HG03469 (cell line): ENCODE results near the gene ERC1.

Source experiments
- ATAC-seq: cut with Tn5 transposase; IDR thresholded peaks from one replicate; pipeline ENCODE4 v1.9.1; 2021; ENCODE audit warnings: mild to moderate bottlenecking, moderate library complexity, moderate number of reproducible peaks; ENCODE audit not compliant: unreplicated experiment

The ERC1 gene

DNA sequence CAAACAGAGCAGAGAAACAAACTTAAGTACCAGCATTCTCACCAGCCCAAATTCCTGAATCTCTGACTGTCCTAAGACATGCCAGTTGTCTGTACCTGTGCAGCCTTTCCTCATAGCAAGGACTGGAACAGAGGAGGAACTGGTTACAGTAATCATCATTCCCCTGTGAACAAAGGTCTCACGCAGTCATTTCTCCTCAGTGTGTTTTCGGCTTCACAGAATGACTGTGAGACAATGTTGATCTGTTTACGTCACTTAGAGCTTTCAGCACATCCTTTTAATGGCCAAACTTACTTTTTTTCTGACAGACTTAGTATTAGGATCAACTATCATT, 434.3 kb downstream of the ERC1 start:
- ATAC-seq = no peak

DNA sequence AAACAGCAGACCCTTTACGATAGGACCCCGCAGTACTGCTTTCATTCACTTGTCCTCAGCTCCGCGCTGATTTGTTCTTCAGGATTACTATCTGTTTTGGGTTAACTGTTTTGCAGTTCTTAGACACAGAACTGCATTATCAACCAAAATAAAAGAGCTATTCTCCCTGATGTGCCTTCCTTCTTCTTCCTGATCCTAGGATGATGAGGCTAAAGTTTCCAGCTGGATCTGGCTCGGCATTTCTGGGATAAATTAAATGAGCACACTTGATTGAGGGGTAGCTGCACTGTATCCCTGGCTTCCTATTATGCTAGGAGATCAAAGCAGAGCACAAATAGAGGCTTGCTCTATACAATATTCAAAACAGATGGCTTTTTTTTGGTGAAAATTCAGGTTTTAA, 437.6 kb downstream of the ERC1 start:
- ATAC-seq = no peak

DNA sequence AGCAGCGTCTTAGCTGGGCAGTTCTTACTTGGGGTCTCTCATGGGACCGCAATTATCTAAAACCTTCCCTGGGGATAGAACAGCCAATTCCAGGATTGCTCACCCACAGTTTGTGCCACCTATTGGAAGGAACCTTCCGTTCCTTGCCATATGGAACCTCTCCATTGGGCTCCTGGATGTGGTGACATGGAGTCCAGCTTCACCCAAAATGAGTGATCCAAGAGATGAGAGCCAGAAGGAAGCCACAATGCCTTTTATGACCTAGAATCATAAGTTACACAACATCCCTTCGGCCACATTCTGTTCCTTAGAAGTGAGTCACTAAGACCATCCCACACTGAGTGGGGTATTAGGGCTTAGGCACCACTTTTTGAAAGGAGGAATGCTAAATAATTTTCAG, 439.0 kb downstream of the ERC1 start:
- no peak for ATAC-seq

DNA sequence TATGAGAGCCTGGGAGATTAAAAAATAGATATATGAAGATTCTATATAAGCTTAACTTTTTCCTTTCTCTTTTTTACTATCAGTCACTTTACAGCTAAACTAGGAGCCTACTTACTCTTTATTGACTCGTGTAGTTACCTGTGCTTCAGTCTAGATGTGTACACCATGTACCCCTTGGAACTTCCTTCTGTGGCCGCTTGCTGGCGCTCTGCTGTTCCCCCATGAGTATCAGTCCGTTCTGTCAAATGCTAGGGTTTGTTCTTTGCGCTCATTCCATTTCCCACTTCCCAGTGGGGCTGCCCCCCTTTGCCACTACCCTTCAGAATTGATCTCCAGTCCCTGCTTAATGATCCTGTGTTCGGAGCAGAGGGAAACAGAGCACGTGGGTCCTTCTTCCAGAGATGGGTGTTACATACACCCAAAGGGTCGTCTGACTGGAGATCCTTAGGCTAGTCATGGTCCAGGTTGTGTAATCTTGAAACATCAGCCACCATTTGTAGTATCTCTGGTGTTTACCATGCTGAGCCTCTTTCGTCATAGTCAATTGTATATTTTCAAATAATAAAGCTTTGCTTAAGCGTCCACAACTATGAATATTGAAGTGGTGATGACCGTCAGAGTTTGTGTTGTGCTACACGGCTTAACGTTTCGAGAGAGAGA, 443.4 kb downstream of the ERC1 start:
- no peak for ATAC-seq

DNA sequence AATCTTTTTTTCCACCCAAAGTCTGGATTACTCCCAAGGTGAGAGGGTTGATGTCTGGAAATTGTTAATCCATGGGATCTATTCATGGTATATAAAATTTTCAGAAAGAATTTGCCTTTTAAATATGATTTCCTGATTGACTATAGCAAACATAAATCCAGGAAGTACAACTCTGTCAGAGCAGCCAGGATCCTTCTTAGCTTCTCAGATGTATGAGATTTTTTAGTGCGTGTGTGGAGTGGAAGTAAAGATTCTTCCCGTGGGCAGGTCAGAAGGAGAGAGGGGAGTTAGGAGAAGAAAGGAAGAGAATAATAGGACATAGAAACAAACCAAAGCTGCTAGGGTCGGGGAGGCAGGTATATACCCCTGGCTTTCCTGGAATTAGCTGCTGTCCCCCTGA, 444.0 kb downstream of the ERC1 start:
- no peak for ATAC-seq

DNA sequence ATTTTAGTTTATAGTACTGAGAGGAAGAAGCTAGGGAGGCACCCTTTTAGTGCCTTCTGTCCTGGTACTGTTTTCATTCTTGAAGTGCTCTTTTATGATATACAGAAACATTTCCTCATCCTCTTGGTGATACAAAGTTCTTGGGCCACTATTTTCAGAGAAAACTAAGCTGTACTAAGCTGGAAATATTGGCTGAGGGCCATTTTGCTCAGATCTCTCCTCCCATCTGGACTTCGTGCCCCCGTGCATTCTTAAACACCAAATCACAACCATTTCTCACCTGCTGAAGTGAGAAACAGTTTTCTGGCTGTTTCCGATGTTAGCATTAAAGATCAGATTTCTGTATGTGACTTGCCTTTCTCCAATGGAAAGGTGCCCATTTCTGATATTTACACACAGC, 444.4 kb downstream of the ERC1 start:
- no peak for ATAC-seq

- ATAC-seq = no peak
Measured at GRCh38 chr12:1436015-1436414, 445.0 kb downstream of the ERC1 start.

- no peak for ATAC-seq
Measured at GRCh38 chr12:1436981-1437380, 446.0 kb downstream of the ERC1 start.

DNA sequence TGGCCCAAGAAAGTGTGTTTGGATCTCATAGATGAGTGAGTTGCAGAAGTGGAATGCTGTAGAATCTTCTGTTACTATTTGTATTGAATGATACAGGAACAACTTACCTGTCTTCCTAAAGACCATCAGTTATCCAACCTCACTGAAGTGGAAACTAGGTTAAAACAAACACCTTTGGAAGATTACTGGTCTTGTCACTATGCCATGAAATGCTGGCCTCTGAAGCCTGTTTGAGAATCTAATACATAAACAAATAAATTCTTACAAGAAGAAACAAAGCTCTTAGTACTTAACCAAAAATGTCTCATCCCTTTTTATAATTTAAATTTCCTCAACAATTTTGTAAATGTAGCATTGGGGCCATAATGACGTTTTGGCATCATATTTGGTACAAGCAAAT, 448.2 kb downstream of the ERC1 start:
- ATAC-seq = no peak

DNA sequence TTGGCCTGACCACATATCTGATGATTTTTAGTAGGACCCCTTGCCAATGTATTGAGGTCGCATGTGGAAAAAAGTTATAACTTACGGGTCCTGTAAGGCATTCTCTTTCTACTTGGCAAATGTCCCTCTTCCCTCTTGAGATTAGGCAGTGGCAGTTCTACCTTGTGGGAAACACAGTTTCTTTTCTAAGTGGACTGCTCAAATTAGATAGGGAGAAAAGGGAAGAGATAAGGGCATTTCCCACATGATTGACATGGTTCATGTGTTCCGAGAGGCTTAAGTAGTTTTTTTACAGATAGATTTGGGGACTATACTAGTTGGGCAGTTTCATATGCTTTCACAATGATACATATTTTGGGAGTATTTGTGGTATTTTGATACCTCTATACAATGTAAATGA, 448.7 kb downstream of the ERC1 start:
- ATAC-seq = no peak

GRCh38 chr12:1443421-1444141, 452.6 kb downstream of the ERC1 start:
- ATAC-seq = no peak

DNA sequence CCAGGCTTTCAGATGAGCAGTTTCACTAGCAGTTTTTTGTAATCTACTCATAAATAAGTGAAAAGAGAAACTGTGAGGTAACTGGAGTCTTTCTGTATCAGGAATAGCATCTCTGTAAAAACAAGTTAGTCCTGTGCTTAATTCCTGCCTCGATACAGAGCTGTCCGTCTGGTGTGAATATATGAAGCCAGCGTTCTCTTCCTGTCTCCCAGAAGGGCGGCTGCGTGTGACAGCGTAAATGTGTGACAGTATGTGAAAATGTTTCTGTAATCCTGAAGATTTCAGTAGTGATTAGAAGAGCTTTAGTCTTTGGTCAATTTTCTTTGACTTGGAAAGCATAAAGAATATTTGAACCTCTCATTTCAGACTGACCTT, 453.1 kb downstream of the ERC1 start:
- ATAC-seq = no peak

- ATAC-seq = no peak
Measured at GRCh38 chr12:1445807-1446206, 454.8 kb downstream of the ERC1 start.

- ATAC-seq = no peak
Measured at GRCh38 chr12:1448336-1448735, 457.3 kb downstream of the ERC1 start.

- ATAC-seq = no peak
Measured at GRCh38 chr12:1453810-1454209, 462.8 kb downstream of the ERC1 start.

DNA sequence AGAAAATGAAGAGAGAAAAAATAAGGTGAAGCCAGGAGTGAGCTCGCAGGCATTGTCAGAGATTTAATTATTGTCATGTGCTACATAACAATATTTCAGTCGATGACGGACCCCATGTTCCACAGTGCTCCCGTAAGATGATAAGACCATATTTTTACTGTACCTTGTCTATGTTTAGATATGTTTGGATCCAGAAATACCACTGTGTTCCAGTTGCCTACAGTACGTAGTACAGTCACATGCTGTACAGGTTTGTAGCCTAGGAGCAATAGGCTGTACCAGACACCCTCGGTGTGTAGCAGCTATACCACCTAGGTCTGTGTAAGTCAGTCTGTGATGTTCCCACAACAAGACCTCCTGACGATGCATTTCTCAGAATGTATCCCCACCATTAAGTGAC, 465.9 kb downstream of the ERC1 start:
- ATAC-seq = no peak

GRCh38 chr12:1457901-1458300, 466.9 kb downstream of the ERC1 start:
- ATAC-seq = no peak

DNA sequence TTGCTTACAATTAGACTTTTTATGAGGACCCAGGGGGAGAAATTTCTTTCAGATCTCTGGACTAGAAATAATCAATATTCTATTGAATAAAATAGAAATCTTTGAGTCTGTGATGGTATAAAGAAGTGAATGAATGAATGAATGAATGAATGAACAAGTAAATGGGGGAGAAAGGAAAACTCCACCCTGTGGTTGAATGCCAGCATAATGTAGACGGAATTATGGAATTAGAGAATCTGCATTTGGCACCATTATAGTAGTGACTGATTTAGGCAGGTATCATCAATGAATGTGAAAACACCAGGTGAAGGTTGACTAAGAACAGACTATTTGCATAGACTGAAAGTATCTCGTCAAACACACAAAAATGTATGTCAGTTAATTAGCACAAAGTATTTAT, 468.3 kb downstream of the ERC1 start:
- no peak for ATAC-seq

DNA sequence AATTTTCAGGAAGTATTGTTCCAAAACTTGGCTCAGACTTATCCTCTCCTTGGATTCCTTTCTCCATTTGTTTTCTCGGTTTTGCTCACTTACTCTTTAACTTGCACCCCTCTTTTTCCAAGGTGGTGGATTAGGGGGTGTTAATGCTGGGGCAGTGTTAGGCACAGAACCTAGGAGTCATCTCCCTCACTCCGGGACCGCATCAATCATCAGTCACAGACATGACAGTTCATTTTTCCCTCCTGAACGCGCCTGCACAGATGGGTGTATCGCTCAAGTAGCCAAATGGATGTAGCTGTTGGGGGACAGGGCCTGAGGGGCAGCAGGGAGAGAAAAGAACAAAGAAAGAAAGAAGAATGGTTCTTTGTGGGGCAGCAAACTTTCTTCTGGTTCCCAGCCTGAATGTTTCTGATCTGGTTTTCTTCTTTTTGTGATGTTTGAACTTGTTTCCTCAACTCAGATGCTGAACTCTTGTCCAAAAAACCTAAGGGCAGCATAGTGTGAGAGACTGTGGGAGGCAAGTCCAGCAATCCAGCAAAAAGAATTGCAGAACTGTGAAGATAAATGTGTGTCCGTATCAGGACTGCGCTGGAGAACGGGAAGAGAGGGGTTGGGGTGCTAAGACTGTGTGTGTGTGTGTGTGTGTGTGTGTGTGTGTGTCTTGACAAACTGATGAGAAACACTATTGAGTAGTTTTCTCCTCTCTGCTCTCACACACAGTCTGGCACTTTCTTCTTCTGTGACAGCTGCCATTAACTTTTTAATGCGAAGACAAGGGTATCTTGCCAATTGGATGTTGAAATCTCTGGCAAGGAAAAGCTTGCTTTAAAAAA, 472.3 kb downstream of the ERC1 start:
- ATAC-seq = no peak

GRCh38 chr12:1464925-1465324, 473.9 kb downstream of the ERC1 start:
- no peak for ATAC-seq

DNA sequence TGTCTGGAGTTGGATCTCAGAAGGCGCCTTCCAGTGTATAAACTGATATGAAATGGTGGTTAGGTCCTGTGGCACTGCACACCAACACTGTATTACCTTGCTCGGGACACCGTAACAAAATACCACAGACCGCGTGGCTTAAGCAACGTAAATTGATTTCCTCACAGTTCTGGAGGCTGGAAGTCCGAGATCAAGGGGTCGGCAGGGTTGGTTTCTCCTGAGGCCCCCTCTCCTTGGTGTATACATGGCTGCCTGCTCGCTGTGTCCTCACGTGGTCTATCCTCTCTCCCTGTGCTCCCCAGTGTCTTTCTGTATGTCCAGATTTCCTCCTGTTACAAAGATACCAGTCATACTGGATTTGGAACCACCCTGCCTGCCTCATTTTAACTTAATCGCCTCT, 475.0 kb downstream of the ERC1 start:
- ATAC-seq = no peak

- ATAC-seq = no peak
Measured at GRCh38 chr12:1466481-1467154, 475.6 kb downstream of the ERC1 start.
